ENCODE results near the gene NSG1. TPM values are rescaled to one million over a fixed set of nuclear protein-coding genes. Genes with fewer than 3 reads are reported as not detected.

The NSG1 gene
- total and polyA plus RNA-seq, 2 of the 13 experiments (the other 11 are each of a cell fraction or from before 2014, with no cell fraction given) = not detected

GRCh38 chr4:4461850-4462249 lies 74.9 kb downstream of the NSG1 start (continued):
- TF ChIP-seq DBP (CRISPR knock-in tag; IDR thresholded peaks at IDR 0.05; ENCODE audit: not compliant biosample characterization) (no peak), SATB2 (CRISPR knock-in tag; IDR thresholded peaks at IDR 0.05) (no peak), TMF1 (CRISPR knock-in tag; IDR thresholded peaks at IDR 0.05; ENCODE audit: low read depth) (no peak), PLRG1 (conservative IDR thresholded peaks at IDR 0.05) (no peak), ZBTB26 (CRISPR knock-in tag; IDR thresholded peaks at IDR 0.05; ENCODE audit: borderline replicate concordance) (no peak), FOXK2 (IDR thresholded peaks at IDR 0.05) (peak; percentile 78), CENPT (CRISPR knock-in tag; IDR thresholded peaks at IDR 0.05; ENCODE audit: low read depth) (no peak), USF2 (IDR thresholded peaks at IDR 0.05; ENCODE audit: low read depth, low read length) (no peak), USF2 (CRISPR knock-in tag; IDR thresholded peaks at IDR 0.05; ENCODE audit: borderline replicate concordance) (no peak), ZZZ3 (CRISPR knock-in tag; IDR thresholded peaks at IDR 0.05; ENCODE audit: borderline replicate concordance) (no peak), ZNF768 (CRISPR knock-in tag; IDR thresholded peaks at IDR 0.05) (no peak)
- TF ChIP-seq, protein P1, sequence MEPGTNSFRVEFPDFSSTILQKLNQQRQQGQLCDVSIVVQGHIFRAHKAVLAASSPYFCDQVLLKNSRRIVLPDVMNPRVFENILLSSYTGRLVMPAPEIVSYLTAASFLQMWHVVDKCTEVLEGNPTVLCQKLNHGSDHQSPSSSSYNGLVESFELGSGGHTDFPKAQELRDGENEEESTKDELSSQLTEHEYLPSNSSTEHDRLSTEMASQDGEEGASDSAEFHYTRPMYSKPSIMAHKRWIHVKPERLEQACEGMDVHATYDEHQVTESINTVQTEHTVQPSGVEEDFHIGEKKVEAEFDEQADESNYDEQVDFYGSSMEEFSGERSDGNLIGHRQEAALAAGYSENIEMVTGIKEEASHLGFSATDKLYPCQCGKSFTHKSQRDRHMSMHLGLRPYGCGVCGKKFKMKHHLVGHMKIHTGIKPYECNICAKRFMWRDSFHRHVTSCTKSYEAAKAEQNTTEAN (CRISPR knock-in tag; conservative IDR thresholded peaks at IDR 0.05) = 0 out of 2 replicates have a peak, but pooled peaks have one; percentile 51

All from HepG2 (cell line).